CD4-positive, alpha-beta memory T cell (primary cell): ENCODE results near the gene MAP1LC3A. TPM values are rescaled to one million over a fixed set of nuclear protein-coding genes. Genes with fewer than 3 reads are reported as not detected.

Source experiments
- CTCF ChIA-PET: fragments of 350-600 bp; sonication (Branson Sonifier 250); formaldehyde crosslinking; loops from one replicate; lab custom pipeline; 2021; ENCODE audit warnings: inconsistent platforms; ENCODE audit not compliant: partially characterized antibody; lab: Charles Lee
- POLR2A ChIA-PET: fragments of 350-600 bp; sonication (Branson Sonifier 250); formaldehyde crosslinking; loops from one replicate; lab custom pipeline; 2021; ENCODE audit not compliant: partially characterized antibody; lab: Charles Lee
- DNase-seq, 5 donors: peaks; one replicate each; pipeline versions ENCODE4 v3.0.0 to v3.0.0-alpha.2; 2020 to 2022; ENCODE audit warnings: mixed read lengths in 1 of 5
- H3K27ac ChIP-seq: one replicate; pipeline ENCODE4 v1.7.0; 2013; ENCODE audit warnings: low read depth, low read length
- H3K27me3 ChIP-seq: 2 replicates; pipeline ENCODE4 v1.7.0; 2013; ENCODE audit warnings: mild to moderate bottlenecking, low read length, moderate library complexity; ENCODE audit not compliant: insufficient read depth
- H3K36me3 ChIP-seq: 2 replicates; pipeline ENCODE4 v1.7.0; 2013; ENCODE audit warnings: mild to moderate bottlenecking, low read length, moderate library complexity; ENCODE audit not compliant: insufficient read depth
- H3K4me1 ChIP-seq: 2 replicates; pipeline ENCODE4 v1.7.0; 2013; ENCODE audit warnings: mild to moderate bottlenecking, low read length, moderate library complexity; ENCODE audit not compliant: insufficient read depth
- H3K4me3 ChIP-seq, 2 donors: one replicate each; pipeline ENCODE4 v1.7.0; 2013; ENCODE audit warnings: low read length in 2 of 2, mild to moderate bottlenecking in 1 of 2
- H3K9me3 ChIP-seq, 2 donors: one replicate each; pipeline ENCODE4 v1.7.0; 2013; ENCODE audit warnings: low read length in 2 of 2, control low read depth in 1 of 2; ENCODE audit not compliant: control insufficient read depth in 1 of 2
- H3K27ac Mint-ChIP-seq, 7 donors: one replicate each; pipeline ENCODE4 v1.8.0; 2020 to 2021; ENCODE audit warnings: mixed read lengths in 7 of 7, mild to moderate bottlenecking in 6 of 7, inconsistent platforms in 3 of 7, moderate library complexity in 3 of 7
- H3K27me3 Mint-ChIP-seq, 2 donors: one replicate each; pipeline ENCODE4 v1.8.0; 2020 to 2021; ENCODE audit warnings: mixed read lengths in 2 of 2
- H3K36me3 Mint-ChIP-seq, 2 donors: one replicate each; pipeline ENCODE4 v1.8.0; 2020 to 2021; ENCODE audit warnings: mixed read lengths in 2 of 2, inconsistent platforms in 1 of 2, mild to moderate bottlenecking in 1 of 2
- H3K4me1 Mint-ChIP-seq, 4 donors: one replicate each; pipeline ENCODE4 v1.8.0; 2020 to 2021; ENCODE audit warnings: mixed read lengths in 4 of 4, mild to moderate bottlenecking in 1 of 4
- H3K4me3 Mint-ChIP-seq, 8 donors: one replicate each; pipeline ENCODE4 v1.8.0; 2020 to 2021; ENCODE audit warnings: mixed read lengths in 8 of 8, mild to moderate bottlenecking in 7 of 8, moderate library complexity in 6 of 8, inconsistent platforms in 3 of 8
- H3K9me3 Mint-ChIP-seq, 8 donors: one replicate each; pipeline ENCODE4 v1.8.0; 2020 to 2021; ENCODE audit warnings: mixed read lengths in 8 of 8, mild to moderate bottlenecking in 5 of 8, inconsistent platforms in 3 of 8, moderate library complexity in 1 of 8
- intact Hi-C: fragments of 100-400 bp; cut with micrococcal nuclease; formaldehyde crosslinking; loops from one replicate; pipeline ENCODE4 v1.15.1; 2023
- polyA plus RNA-seq, 2 donors: library from polyadenylated mRNA; unstranded; fragments of 300-500 nt; fragmentation: Illumina TruSeq; gene quantifications; one replicate each; pipeline ENCODE4 v1.2.3, GENCODE V29; 2021
- total RNA-seq, 2 experiments: library from RNA; stranded (reverse); gene quantifications; one replicate each; pipeline ENCODE4 v1.2.3, GENCODE V29; 2021

MAP1LC3A gene
- total and polyA plus RNA-seq, 4 experiments from 2014 or later = 2.1 to 7.9 (median 3.2) TPM

GRCh38 chr20:34604980-34605788 lies 46.7 kb downstream of the MAP1LC3A start:
- intact Hi-C loops = no loop called here
- no peak overlapping the region for H3K27ac ChIP-seq
- no peaks in the 10 kb centered on the region for H3K4me1 ChIP-seq
- no peak overlapping the region for H3K27ac Mint-ChIP-seq
- no peak overlapping the region for H3K4me3 ChIP-seq
- ChIA-PET CTCF (interaction anchor here (0.7 kb wide), 1 partner anchor 42 kb away, joined by 4 read pairs; no protein-coding TSS in a partner anchor), POLR2A (no interaction called here)
- H3K27me3 ChIP-seq = no peaks in the 10 kb centered on the region
- H3K9me3 Mint-ChIP-seq = no peaks in the 10 kb centered on the region
- H3K36me3 ChIP-seq = no peaks in the 10 kb centered on the region
- no peak for DNase-seq
- peaks cover 0 to 3% (median 0%) of the 10 kb centered on the region in 4 donors for H3K4me1 Mint-ChIP-seq
- H3K4me3 Mint-ChIP-seq = no peak overlapping the region
- no peaks in the 10 kb centered on the region for H3K9me3 ChIP-seq
- H3K36me3 Mint-ChIP-seq = peaks cover 7 to 14% of the 10 kb centered on the region in 2 donors
- no peaks in the 10 kb centered on the region for H3K27me3 Mint-ChIP-seq

- no peak overlapping the region for H3K4me3 Mint-ChIP-seq
- H3K27me3 Mint-ChIP-seq = no peaks in the 10 kb centered on the region
- POLR2A ChIA-PET = no interaction called here
- H3K27me3 ChIP-seq = no peaks in the 10 kb centered on the region
- H3K27ac ChIP-seq = no peak overlapping the region
- intact Hi-C loops = no loop called here
- no peaks in the 10 kb centered on the region for H3K4me1 ChIP-seq
- H3K27ac Mint-ChIP-seq = no peak overlapping the region
- no peak overlapping the region for H3K4me3 ChIP-seq
- peaks cover 0 to 3% (median 0%) of the 10 kb centered on the region in 4 donors for H3K4me1 Mint-ChIP-seq
- H3K36me3 ChIP-seq = no peaks in the 10 kb centered on the region
- H3K9me3 ChIP-seq = no peaks in the 10 kb centered on the region
- no peak for DNase-seq
- peaks cover 16 to 17% of the 10 kb centered on the region in 2 donors for H3K36me3 Mint-ChIP-seq
- CTCF ChIA-PET = no interaction called here
- no peaks in the 10 kb centered on the region for H3K9me3 Mint-ChIP-seq
Measured at GRCh38 chr20:34607066-34607465, 48.5 kb downstream of the MAP1LC3A start.

Other genes with a start within 250 kb of the MAP1LC3A start
- 10 to 100 TPM; 59.3 to 68.9 TPM for gene ITCH, start 195.4 kb upstream of the MAP1LC3A start, total RNA-seq
- 10 to 100 TPM in 1 of 2 donors, 1 to 10 TPM in 1; 9.7 to 25.2 TPM for gene ITCH, start 195.4 kb upstream of the MAP1LC3A start, polyA plus RNA-seq
- 10 to 100 TPM; 75.5 to 81.0 TPM for gene DYNLRB1, start 42.3 kb upstream of the MAP1LC3A start, total RNA-seq
- gene DYNLRB1, start 42.3 kb upstream of the MAP1LC3A start, polyA plus RNA-seq = 100 to 1,000 TPM; 237 to 311 TPM
- 10 to 100 TPM; 15.1 to 18.2 TPM for gene PIGU, start 118.4 kb downstream of the MAP1LC3A start, total RNA-seq
- gene PIGU, start 118.4 kb downstream of the MAP1LC3A start, polyA plus RNA-seq = 10 to 100 TPM; 24.1 to 34.2 TPM
- 1 to 10 TPM in 1 of 2 experiments, under 1 TPM in 1; 0.86 to 1.2 TPM for gene TP53INP2, start 145.6 kb downstream of the MAP1LC3A start, total RNA-seq
- under 1 TPM in 1 of 2 donors, not detected in 1; 0.23 TPM for gene TP53INP2, start 145.6 kb downstream of the MAP1LC3A start, polyA plus RNA-seq